Parathyroid adenoma (tissue), 2 donors: Measurements from ENCODE around the gene RTKN2.

ENCODE experiments used
- H2AFZ ChIP-seq: fragments of 300-600 bp; sonication (generic); one replicate; pipeline ENCODE4 v1.7.0; 2017; ENCODE audit warnings: antibody characterized with exemption, mild to moderate bottlenecking
- H3K27ac ChIP-seq: fragments of 300-600 bp; sonication (generic); one replicate; pipeline ENCODE4 v1.7.0; 2017
- H3K27me3 ChIP-seq: fragments of 300-600 bp; sonication (generic); one replicate; pipeline ENCODE4 v1.7.0; 2017; ENCODE audit warnings: low read length; ENCODE audit not compliant: control insufficient read depth, insufficient read depth
- H3K36me3 ChIP-seq: fragments of 300-600 bp; sonication (generic); one replicate; pipeline ENCODE4 v1.7.0; 2017; ENCODE audit warnings: low read length; ENCODE audit not compliant: control insufficient read depth, insufficient read depth
- H3K4me1 ChIP-seq: fragments of 300-600 bp; sonication (generic); one replicate; pipeline ENCODE4 v1.7.0; 2017; ENCODE audit warnings: control low read depth
- H3K4me2 ChIP-seq: fragments of 300-600 bp; sonication (generic); one replicate; pipeline ENCODE4 v1.7.0; 2017; ENCODE audit warnings: low read length
- H3K4me3 ChIP-seq: fragments of 300-600 bp; sonication (generic); one replicate; pipeline ENCODE4 v1.7.0; 2017; ENCODE audit warnings: low read depth, low read length
- H3K79me2 ChIP-seq: fragments of 300-600 bp; sonication (generic); one replicate; pipeline ENCODE4 v1.7.0; 2017; ENCODE audit warnings: control low read depth
- H3K9ac ChIP-seq: fragments of 300-600 bp; sonication (generic); one replicate; pipeline ENCODE4 v1.7.0; 2017; ENCODE audit warnings: mild to moderate bottlenecking
- H3K9me3 ChIP-seq: fragments of 300-600 bp; sonication (generic); one replicate; pipeline ENCODE4 v1.7.0; 2017; ENCODE audit warnings: low read length; ENCODE audit not compliant: control insufficient read depth
- TF ChIP-seq, protein P1 (sequence below): fragments of 300-600 bp; sonication (generic); IDR thresholded peaks from one replicate; pipeline ENCODE4 v1.7.0; 2017; ENCODE audit warnings: antibody characterized with exemption, mild to moderate bottlenecking
- donor health status: primary hyperparathyroidism.

RTKN2 gene

GRCh38 chr10:62189131-62189530 is 79.5 kb downstream of the RTKN2 start:
- no peaks in the 10 kb centered on the region for H3K79me2 ChIP-seq
- no peak overlapping the region for H3K4me2 ChIP-seq
- H3K4me3 ChIP-seq, result no peak overlapping the region
- no peak overlapping the region for H3K27ac ChIP-seq
- H3K4me1 ChIP-seq, result no peaks in the 10 kb centered on the region
- no peaks in the 10 kb centered on the region for H3K36me3 ChIP-seq
- TF ChIP-seq, protein P1, sequence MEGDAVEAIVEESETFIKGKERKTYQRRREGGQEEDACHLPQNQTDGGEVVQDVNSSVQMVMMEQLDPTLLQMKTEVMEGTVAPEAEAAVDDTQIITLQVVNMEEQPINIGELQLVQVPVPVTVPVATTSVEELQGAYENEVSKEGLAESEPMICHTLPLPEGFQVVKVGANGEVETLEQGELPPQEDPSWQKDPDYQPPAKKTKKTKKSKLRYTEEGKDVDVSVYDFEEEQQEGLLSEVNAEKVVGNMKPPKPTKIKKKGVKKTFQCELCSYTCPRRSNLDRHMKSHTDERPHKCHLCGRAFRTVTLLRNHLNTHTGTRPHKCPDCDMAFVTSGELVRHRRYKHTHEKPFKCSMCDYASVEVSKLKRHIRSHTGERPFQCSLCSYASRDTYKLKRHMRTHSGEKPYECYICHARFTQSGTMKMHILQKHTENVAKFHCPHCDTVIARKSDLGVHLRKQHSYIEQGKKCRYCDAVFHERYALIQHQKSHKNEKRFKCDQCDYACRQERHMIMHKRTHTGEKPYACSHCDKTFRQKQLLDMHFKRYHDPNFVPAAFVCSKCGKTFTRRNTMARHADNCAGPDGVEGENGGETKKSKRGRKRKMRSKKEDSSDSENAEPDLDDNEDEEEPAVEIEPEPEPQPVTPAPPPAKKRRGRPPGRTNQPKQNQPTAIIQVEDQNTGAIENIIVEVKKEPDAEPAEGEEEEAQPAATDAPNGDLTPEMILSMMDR, result no peak
- H3K27me3 ChIP-seq, result no peaks in the 10 kb centered on the region
- H3K9me3 ChIP-seq, result no peaks in the 10 kb centered on the region
- no peak overlapping the region for H2AFZ ChIP-seq
- no peak overlapping the region for H3K9ac ChIP-seq

GRCh38 chr10:62188021-62188616 is 80.5 kb downstream of the RTKN2 start:
- Histone ChIP-seq H3K27me3 (no peaks in the 10 kb centered on the region), H3K4me3 (no peak overlapping the region), H3K9ac (no peak overlapping the region), H3K27ac (no peak overlapping the region), H3K4me1 (no peaks in the 10 kb centered on the region), H3K79me2 (no peaks in the 10 kb centered on the region), H3K36me3 (no peaks in the 10 kb centered on the region), H3K4me2 (no peak overlapping the region), H2AFZ (no peak overlapping the region), H3K9me3 (no peaks in the 10 kb centered on the region)
- TF ChIP-seq, protein P1, result no peak

DNA sequence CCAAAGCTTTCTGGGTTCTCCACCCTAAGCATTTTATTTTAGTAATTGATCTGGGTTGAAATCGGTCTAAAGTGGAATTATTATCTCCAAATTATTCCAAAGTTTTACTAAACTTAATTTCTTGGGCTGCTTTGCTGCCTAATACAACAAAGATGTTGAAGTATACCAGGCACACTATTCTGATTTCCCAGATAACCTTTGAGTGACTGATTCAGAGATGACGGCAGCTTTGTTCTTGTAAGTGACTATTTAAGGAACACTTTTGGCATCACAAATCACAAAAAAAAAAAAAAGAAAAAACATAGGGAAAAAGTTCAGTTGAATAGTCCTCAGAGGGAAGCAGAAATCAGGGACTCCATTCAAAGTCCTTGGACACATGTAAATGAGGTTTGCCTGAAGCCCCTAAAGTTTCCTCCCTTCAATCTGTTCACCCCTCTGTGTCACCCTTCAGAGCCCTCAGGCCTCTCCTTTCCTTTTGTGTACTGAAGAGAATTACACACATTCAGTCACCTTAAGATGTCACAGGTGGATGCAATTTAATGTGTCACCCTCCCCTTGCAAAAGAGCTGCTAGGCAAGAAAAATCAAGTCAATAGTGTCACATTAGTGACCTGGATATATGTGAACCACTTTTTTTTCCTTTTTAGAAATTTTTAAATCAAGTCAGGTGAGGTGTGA is 81.5 kb downstream of the RTKN2 start:
- Histone ChIP-seq H3K36me3 (no peaks in the 10 kb centered on the region), H3K9me3 (no peaks in the 10 kb centered on the region), H3K4me1 (no peaks in the 10 kb centered on the region), H3K9ac (no peak overlapping the region), H3K4me2 (no peak overlapping the region), H3K27ac (no peak overlapping the region), H3K79me2 (no peaks in the 10 kb centered on the region), H3K27me3 (no peaks in the 10 kb centered on the region), H3K4me3 (no peak overlapping the region), H2AFZ (no peak overlapping the region)
- TF ChIP-seq, protein P1, result no peak

DNA sequence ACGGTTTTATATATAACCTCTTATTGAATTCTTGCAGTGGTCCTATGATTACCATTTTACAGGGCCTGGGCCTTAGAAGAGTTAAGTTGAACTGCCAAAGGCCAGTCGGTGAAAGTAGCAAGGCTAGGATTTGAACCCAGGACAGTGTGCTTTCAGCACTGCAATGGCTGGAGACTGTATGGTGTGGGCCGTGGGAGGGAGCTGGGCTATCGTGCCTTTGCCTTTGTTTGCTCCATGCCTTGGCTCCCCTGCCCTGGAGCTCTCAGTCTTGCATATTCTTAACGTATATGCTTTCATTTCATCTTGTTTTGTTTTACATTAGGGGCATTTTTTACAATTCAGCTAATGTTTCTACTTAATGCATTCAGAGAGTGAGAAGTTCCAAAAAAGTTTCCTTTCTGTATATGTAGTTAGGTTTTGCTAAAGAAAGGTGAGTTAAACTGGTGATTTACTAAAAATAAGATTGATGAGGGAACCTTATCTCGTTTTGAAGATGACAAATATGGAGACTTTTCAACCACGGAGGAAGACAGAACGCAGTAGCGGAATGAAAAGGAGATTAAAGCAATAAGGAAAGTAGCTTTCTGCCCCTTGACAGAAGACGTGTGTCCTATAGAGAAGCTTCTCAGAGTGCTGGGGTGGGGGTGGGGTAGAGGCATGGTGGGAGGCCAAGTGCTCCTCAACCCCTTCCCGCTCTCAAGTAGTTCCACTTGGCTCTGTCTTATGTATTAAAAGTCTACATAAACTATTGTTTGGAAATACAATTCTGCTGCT is 82.5 kb downstream of the RTKN2 start:
- Histone ChIP-seq H3K4me3 (no peak overlapping the region), H2AFZ (no peak overlapping the region), H3K27ac (no peak overlapping the region), H3K79me2 (no peaks in the 10 kb centered on the region), H3K4me2 (no peak overlapping the region), H3K9ac (no peak overlapping the region), H3K36me3 (no peaks in the 10 kb centered on the region), H3K27me3 (no peaks in the 10 kb centered on the region), H3K9me3 (no peaks in the 10 kb centered on the region), H3K4me1 (no peaks in the 10 kb centered on the region)
- TF ChIP-seq, protein P1, result no peak
